HG02588 (cell line): ENCODE data around the gene RIN1.
A peak's percentile ranks its signal among the peaks of the same experiment; 100 is the strongest.
"Not testable (repeated sequence)": the region's sequence is repeated elsewhere in the genome, so short reads cannot be mapped to it uniquely, and the experiment has no call there.

Source experiments
- ATAC-seq: cut with Tn5 transposase; IDR thresholded peaks from one replicate; pipeline ENCODE4 v1.9.1; 2021; ENCODE audit warnings: mild to moderate bottlenecking, moderate library complexity; ENCODE audit not compliant: unreplicated experiment

RIN1 gene

GRCh38 chr11:66360406-66361073 is 24.3 kb upstream of the RIN1 start:
- ATAC-seq: no peak

- no peak for ATAC-seq
Observed at GRCh38 chr11:66359662-66360087, 23.4 kb upstream of the RIN1 start.

- not testable (repeated sequence) for ATAC-seq
Observed at GRCh38 chr11:66350560-66351235, 14.5 kb upstream of the RIN1 start.

GRCh38 chr11:66349084-66349386 is 12.8 kb upstream of the RIN1 start:
- ATAC-seq: no peak

GRCh38 chr11:66347425-66348276 is 11.4 kb upstream of the RIN1 start, which contains the start of gene B4GAT1:
B4GAT1 (minus strand) TSS chr11:66347629; CDS start chr11:66347545, 84 bp downstream.
- peak; percentile 41 for ATAC-seq

GRCh38 chr11:66346476-66347424 is 10.5 kb upstream of the RIN1 start:
- ATAC-seq: no peak

GRCh38 chr11:66345316-66345649 is 9.0 kb upstream of the RIN1 start:
- ATAC-seq: no peak

- ATAC-seq: peak; percentile 59
Observed at GRCh38 chr11:66344550-66345315, 8.5 kb upstream of the RIN1 start, which contains the start of gene BRMS1. BRMS1 (minus strand) TSS chr11:66345104; CDS start chr11:66342234, 2,870 bp downstream.

GRCh38 chr11:66343176-66343575 is 6.9 kb upstream of the RIN1 start:
- ATAC-seq: no peak

GRCh38 chr11:66341502-66342126 is 5.4 kb upstream of the RIN1 start:
- ATAC-seq: no peak

- no peak for ATAC-seq
Observed at GRCh38 chr11:66340596-66341501, 4.6 kb upstream of the RIN1 start.

GRCh38 chr11:66339686-66340483 is 3.7 kb upstream of the RIN1 start:
- no peak for ATAC-seq

- ATAC-seq: no peak
Observed at GRCh38 chr11:66339162-66339675, 3.0 kb upstream of the RIN1 start.

GRCh38 chr11:66338276-66339161 is 2.3 kb upstream of the RIN1 start:
- ATAC-seq: no peak

GRCh38 chr11:66337103-66337899 is 1.1 kb upstream of the RIN1 start:
- ATAC-seq: no peak
